Gastroesophageal sphincter (tissue), 3 donors: ENCODE measurements around the gene MARVELD3.

Experiments used
- EP300 ChIP-seq: sonication (generic); formaldehyde crosslinking; IDR thresholded peaks from one replicate; pipeline ENCODE4 v1.6.1; 2017; ENCODE audit warnings: antibody characterized with exemption, mild to moderate bottlenecking
- POLR2A ChIP-seq, 2 donors: fragments of 450-650 bp; IDR thresholded peaks; one replicate each; pipeline ENCODE4 v1.6.1; 2017; ENCODE audit warnings: antibody characterized with exemption in 2 of 2, mild to moderate bottlenecking in 2 of 2, moderate library complexity in 1 of 2
- POLR2AphosphoS5 ChIP-seq: sonication (generic); formaldehyde crosslinking; IDR thresholded peaks from one replicate; pipeline ENCODE4 v1.6.1; 2017; ENCODE audit warnings: antibody characterized with exemption
- TF ChIP-seq, protein P1 (sequence below), 4 experiments: fragments of 200-600 bp in 2 of 4; fragments of 450-650 bp in 2 of 4; sonication (generic) in 1 of 4; IDR thresholded peaks; one replicate each; pipeline ENCODE4 v1.5.1; 2017 to 2019; ENCODE audit warnings: antibody characterized with exemption in 4 of 4, mild to moderate bottlenecking in 2 of 4, moderate library complexity in 2 of 4

DNA sequence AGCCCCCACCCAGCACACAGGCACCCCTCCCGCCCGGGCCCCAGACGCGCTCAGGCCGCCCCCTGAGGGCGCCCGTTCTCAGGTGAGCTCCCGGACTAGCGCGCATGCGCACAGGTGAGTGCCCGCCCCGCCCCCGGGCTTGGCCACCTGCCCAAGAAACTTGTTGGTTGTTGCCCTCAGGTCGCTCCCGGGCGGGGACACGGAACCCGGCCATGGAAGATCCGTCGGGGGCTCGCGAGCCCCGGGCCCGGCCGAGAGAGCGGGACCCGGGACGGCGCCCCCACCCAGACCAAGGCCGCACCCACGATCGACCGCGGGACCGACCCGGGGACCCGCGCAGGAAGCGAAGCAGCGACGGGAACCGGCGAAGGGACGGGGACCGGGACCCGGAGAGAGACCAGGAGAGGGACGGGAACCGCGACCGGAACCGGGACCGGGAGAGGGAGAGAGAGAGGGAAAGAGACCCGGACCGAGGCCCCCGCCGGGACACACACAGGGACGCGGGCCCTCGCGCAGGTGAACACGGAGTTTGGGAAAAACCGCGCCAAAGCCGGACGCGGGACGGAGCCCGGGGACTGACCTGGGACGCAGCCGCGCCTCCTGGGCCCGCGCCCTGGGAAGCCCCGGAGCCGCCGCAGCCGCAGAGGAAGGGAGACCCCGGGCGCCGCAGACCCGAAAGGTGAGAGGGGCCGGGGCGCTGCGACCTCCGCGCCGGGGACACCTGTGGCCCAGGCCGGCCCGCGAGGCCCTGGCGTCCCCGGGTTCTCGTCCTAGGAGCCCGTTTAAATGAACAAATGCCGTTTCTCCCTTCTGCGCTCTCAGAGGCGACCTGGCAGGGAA is at the start of gene MARVELD3:
- TF ChIP-seq, protein P1, sequence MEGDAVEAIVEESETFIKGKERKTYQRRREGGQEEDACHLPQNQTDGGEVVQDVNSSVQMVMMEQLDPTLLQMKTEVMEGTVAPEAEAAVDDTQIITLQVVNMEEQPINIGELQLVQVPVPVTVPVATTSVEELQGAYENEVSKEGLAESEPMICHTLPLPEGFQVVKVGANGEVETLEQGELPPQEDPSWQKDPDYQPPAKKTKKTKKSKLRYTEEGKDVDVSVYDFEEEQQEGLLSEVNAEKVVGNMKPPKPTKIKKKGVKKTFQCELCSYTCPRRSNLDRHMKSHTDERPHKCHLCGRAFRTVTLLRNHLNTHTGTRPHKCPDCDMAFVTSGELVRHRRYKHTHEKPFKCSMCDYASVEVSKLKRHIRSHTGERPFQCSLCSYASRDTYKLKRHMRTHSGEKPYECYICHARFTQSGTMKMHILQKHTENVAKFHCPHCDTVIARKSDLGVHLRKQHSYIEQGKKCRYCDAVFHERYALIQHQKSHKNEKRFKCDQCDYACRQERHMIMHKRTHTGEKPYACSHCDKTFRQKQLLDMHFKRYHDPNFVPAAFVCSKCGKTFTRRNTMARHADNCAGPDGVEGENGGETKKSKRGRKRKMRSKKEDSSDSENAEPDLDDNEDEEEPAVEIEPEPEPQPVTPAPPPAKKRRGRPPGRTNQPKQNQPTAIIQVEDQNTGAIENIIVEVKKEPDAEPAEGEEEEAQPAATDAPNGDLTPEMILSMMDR (IDR thresholded peaks at IDR 0.05) = no peak
- TF ChIP-seq EP300 (no peak), POLR2A (IDR thresholded peaks at IDR 0.05) (no peak), POLR2AphosphoS5 (no peak)
